Omental fat pad (tissue), 4 donors: Measurements from ENCODE around the gene HIPK2. TPM values are rescaled to one million over a fixed set of nuclear protein-coding genes. Genes with fewer than 3 reads are reported as not detected.

Experiments used
- ATAC-seq: fragments of 150-250 bp; one replicate; pipeline ENCODE4 v1.9.1; 2016; ENCODE audit warnings: mild to moderate bottlenecking, moderate library complexity; ENCODE audit not compliant: low FRiP score
- DNase-seq: peaks from one replicate; pipeline ENCODE4 v3.0.0-alpha.2; 2019; ENCODE audit warnings: low spot score
- total RNA-seq, 4 donors: library from RNA; depleted of rRNA; stranded (reverse); fragments of >200 nt; gene quantifications; one replicate each; pipeline ENCODE4 v1.1.0, GENCODE V29; 2016
- TF ChIP-seq, protein P1 (sequence below), 3 donors: fragments of 450-650 bp; IDR thresholded peaks; one replicate each; pipeline ENCODE4 v1.5.1; 2016 to 2017; ENCODE audit warnings: antibody characterized with exemption in 3 of 3, mild to moderate bottlenecking in 3 of 3, moderate library complexity in 2 of 3

HIPK2 gene
- total RNA-seq, 4 donors from 2014 or later: 39.6 to 90.3 (median 70.0) TPM

DNA sequence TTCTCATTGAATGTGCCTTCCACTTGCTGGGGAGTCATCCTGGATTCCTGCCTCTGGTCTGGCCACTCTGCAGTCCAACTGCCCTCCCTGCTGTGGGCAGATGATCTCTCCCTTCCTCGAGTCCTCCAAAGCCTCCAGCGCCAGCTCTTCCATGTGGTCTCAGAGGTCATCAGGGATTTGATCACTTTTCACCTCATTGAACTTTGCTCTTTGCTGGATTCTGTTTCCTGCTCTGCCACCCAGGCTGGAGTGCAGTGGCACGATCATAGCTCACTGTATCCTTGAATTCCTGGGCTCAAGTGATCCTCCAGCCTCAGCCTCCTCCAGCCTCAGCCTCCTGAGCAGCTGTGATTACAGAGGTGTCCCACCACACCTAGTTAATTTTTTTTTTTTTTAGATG is 29.2 kb upstream of the HIPK2 start:
- TF ChIP-seq, protein P1, sequence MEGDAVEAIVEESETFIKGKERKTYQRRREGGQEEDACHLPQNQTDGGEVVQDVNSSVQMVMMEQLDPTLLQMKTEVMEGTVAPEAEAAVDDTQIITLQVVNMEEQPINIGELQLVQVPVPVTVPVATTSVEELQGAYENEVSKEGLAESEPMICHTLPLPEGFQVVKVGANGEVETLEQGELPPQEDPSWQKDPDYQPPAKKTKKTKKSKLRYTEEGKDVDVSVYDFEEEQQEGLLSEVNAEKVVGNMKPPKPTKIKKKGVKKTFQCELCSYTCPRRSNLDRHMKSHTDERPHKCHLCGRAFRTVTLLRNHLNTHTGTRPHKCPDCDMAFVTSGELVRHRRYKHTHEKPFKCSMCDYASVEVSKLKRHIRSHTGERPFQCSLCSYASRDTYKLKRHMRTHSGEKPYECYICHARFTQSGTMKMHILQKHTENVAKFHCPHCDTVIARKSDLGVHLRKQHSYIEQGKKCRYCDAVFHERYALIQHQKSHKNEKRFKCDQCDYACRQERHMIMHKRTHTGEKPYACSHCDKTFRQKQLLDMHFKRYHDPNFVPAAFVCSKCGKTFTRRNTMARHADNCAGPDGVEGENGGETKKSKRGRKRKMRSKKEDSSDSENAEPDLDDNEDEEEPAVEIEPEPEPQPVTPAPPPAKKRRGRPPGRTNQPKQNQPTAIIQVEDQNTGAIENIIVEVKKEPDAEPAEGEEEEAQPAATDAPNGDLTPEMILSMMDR (IDR thresholded peaks at IDR 0.05): no peak
- ATAC-seq: no peak

DNA sequence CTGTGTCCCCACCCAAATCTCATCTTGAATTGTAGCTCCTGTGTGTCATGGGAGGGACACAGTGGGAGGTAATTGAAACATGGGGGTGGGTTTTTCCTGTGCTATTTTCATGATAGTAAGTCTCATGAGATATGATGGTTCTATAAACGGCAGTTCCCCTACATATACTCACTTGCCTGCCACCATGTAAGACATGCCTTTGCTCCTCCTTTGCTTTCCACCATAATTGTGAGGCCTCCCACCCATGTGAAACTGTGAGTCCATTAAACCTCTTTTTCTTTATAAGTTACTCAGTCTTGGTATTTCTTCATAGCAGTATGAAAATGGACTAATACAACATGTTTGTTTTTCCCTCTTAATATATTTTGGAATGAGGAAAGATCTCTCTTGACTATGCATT is 26.8 kb upstream of the HIPK2 start:
- no peak for ATAC-seq
- TF ChIP-seq, protein P1 (IDR thresholded peaks at IDR 0.05): no peak
- DNase-seq: no peak

More for the DNA sequence above, 29.2 kb upstream of the HIPK2 start:
- no peak for DNase-seq

DNA sequence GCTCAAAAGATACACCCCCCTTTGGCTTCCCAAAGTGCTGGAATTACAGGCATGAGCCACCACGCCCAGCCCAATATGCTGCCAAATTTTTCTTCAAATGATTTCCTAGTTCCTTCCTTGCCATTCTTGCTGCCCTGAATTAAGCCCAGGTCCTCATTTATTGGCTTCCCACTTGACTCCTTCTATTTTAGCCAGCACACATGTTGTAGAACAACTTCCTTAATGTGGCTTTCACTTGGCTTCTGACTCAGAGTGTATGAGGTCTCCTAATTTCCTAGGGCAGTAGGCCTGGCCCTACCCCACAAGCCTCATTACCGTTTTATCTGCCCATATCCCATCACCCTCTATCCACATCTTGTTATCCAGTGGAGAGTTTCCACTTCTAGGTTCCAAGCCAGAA is 21.8 kb upstream of the HIPK2 start:
- TF ChIP-seq, protein P1 (IDR thresholded peaks at IDR 0.05): no peak
- DNase-seq (no peak), ATAC-seq (no peak)

DNA sequence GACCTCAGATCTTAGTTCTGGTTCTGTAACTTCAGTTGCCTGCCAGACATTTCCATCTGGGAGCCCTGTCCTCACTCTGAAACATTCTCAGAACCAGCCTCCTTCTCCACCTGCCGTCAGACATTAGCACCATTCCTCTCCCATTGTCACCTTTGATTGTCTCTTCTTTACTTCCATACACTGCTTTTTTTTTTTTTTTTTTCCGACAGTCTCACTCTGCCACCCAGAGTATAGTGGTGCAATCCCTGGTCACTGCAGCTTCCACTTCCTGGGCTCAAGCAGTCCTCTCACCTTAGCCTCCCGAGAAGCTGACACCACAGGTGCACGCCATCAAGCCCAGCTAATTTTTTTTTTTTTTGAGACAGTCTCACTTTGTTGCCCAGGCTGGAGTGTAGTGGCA is 21.1 kb upstream of the HIPK2 start:
- no peak for ATAC-seq
- TF ChIP-seq, protein P1 (IDR thresholded peaks at IDR 0.05): no peak
- no peak for DNase-seq

DNA sequence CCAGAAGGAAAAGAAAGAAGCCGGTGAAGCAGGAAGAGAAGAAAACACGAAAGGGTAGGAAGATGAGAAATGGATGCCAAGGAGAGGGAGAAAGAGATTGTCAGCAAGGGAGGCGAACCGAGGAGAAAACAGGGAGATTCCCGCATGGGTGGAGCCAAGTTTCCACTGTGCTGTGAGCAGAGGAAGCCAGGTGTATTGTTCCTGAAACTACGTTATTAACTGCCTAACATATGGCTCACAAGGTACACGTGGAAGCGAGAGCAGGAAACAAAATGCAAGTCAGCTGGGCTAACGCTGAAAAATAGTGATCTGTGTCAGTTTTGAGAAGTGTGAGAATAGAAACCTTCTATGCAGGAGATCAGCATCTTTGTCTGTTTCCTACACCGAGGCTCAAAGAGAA is 20.4 kb upstream of the HIPK2 start:
- TF ChIP-seq, protein P1 (IDR thresholded peaks at IDR 0.05): no peak
- DNase-seq (no peak), ATAC-seq (no peak)

DNA sequence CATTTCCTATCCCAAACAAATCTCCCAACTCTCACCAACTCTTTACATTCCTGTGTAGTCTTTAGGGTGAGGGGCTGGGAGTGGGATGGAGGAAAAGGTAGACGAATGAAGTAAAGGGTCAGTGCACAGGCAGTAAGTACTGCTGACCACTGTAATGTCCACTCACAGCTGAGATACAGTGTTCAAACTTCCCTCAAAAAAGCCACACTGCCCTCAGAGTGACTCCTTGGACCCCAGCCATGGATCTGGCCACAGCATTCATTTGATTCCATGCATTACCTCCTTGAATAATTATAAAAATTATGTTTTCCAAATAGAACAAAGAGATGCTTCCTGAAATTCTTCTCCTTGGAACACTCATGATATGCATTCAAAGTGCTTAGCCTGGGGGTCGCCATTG is 19.8 kb upstream of the HIPK2 start:
- no peak for ATAC-seq
- TF ChIP-seq, protein P1 (IDR thresholded peaks at IDR 0.05): no peak
- no peak for DNase-seq

DNA sequence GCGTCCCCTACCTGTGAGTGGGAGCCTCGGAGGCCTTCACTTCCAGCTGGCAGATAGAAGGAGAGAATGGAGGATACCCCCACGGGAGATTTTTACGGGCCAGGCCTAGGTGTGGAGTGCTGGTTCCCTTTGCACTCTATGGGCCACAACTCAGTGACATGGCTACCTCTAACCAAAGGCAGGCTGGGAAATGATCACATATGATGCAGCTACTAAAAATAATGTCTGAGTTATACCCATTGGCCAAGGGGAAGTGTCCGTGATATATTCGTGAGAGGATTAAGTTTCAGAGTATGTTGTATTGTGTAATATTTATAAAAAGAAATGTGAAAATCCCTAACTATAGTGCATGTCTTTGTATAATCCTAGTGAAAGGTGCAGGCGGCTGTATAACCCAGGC is 13.5 kb upstream of the HIPK2 start:
- TF ChIP-seq, protein P1 (IDR thresholded peaks at IDR 0.05): no peak
- DNase-seq (no peak), ATAC-seq (no peak)
